Measurements from ENCODE around the gene CEACAM16.
"Not testable (repeated sequence)": the region's sequence is repeated elsewhere in the genome, so short reads cannot be mapped to it uniquely, and the experiment has no call there.

Gene CEACAM16

DNA sequence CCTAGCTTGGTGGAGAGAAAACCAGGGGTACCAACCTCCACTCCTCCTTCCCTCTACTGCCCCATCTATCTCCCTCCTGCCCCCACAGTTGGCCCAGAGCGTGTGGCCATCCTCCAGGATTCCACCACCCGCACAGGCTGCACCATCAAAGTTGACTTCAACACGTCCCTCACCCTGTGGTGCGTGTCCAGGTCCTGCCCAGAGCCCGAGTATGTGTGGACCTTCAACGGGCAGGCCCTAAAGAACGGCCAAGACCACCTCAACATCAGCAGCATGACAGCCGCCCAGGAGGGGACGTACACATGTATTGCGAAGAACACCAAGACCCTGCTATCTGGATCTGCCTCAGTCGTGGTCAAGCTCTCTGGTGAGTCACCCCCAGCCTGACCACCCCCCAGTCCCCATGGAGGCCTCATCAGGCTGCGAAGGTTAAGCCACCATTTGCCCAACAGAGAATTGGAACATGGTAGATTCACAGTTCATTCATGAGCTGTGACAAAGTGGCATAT is 6.6 kb downstream of the CEACAM16 start:
- no peak for DNase-seq

DNA sequence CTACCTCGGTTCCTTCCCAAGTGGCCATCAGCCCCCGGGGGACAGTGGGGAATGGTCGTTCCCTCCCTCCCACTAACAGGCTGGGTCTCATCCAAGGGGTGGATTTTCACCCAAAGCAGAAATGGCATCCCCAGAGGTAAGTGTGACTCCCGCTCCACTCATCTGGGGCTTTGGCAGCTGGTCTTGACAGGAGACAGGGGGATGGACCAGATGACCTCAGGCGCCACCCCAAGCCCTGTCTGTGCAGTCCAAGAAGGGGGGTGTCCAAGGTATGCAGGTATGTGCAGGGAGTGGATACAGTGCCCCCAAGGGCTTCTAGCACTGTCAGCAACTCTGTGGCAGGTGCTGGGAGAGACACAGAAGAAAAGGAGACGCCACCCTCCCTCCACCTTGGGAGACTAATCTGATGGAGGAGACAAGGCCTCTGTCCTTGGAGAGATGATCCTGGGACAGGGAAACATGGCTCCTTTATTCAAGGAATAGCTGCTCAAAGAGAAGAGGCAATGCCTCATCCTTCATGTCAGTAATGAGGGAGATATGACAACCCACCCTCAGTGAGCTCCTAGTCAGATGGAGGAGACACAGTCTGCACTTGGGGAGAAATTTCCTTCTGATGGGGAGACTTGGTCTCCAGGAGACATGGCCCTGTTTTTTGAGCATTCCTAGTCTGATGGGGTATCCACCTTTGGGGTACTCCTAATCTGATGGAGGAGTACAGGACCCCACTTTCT is 7.7 kb downstream of the CEACAM16 start:
- DNase-seq = no peak

- no peak for DNase-seq
Measured at GRCh38 chr19:44707794-44708193, 8.8 kb downstream of the CEACAM16 start.

- DNase-seq = no peak
Measured at GRCh38 chr19:44708940-44709339, 10.0 kb downstream of the CEACAM16 start.

- not testable (repeated sequence) for DNase-seq
Measured at GRCh38 chr19:44709434-44710266, 10.7 kb downstream of the CEACAM16 start.

DNA sequence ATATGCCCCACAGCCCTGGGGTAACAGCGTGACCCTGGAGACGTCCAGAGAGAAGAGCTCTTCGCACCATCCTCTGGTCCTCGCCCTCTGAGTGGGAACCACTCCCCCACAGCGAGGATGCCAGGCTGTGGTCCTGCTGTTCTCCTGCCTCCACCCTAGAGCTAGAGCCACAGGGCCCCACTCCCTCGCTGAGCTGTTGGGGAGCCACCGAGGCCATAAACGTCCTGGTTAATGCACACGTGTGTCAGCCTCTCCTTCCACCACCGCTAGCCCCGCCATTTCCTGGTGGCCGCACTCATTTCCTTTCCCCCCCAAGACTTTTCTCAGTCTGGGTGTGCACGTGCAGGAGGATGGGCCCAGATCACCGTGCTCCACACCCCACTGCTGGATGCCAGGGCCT is 11.5 kb downstream of the CEACAM16 start:
- DNase-seq = no peak

- DNase-seq = peak; percentile 2
Measured at GRCh38 chr19:44712864-44713515, 14.0 kb downstream of the CEACAM16 start.

DNA sequence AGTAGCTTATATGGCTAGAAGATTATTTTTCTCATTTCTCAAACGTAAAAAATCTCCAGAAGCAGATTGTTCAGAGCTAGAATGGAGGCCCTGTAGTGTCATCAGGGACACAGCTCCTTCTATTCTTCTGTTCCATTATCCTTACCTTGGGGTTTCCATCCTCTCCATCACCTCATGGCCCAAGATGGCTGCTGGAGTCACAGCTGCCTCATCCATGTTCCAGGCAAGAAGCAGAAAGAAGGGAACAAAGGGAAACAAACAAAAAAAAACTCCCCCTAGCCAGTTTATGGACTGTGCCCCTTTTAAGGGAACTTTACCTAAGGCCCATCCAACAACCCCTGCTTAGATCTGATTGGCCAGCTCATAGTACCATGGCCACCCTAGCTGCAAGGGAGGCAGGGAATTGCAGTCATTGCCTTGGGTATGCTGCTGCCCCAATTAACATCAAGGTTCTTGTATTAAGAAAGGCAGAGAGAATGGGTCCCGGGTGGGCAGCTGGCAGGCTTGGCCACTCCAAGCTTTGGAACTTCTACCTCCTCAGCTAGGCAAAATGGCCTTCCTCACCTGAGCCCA is 15.7 kb downstream of the CEACAM16 start:
- DNase-seq = no peak

- no peak for DNase-seq
Measured at GRCh38 chr19:44717603-44718002, 18.7 kb downstream of the CEACAM16 start.

GRCh38 chr19:44718441-44719261 is 19.7 kb downstream of the CEACAM16 start:
- no peak for DNase-seq

DNA sequence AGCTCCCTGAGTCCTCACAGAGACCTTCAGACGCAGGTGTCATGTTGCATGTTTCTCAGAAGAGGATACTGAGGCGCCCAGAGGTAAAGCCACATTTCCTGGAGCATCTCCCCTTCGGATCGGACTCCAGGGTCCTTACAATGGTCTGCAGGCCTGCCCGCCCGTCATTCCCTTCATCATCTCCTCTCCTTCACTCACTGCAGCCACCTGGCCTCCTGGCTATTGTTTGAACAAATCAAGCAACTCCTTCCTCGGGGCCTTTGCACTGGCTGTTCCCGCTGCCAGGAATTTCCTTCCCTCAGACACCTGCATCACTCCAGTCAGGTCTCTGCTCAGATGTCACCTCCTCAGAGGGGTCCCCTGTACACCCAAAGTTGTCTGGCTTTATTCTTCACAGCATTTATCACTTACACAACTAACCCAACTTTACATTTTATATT is 20.3 kb downstream of the CEACAM16 start:
- no peak for DNase-seq

- not testable (repeated sequence) for DNase-seq
Measured at GRCh38 chr19:44720396-44720795, 21.4 kb downstream of the CEACAM16 start.

DNA sequence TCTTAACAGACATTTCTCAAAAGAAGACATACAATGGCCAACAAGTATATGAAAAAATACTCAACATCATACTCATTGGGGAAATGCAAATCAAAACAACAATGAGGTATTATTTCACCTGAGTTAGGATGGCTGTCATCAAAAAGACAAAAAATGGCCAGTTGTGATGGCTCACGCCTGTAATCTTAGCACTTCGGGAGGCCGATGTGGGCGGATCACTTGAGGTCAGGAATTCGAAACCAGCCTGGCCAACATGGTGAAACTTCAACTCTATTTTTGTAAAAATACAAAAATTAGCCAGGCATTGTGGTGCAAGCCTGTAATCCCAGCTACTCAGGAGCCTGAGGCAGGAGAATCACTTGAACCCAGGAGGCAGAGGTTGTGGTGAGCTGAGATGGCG is 22.0 kb downstream of the CEACAM16 start:
- DNase-seq = no peak

GRCh38 chr19:44721369-44721768 is 22.4 kb downstream of the CEACAM16 start:
- not testable (repeated sequence) for DNase-seq

DNA sequence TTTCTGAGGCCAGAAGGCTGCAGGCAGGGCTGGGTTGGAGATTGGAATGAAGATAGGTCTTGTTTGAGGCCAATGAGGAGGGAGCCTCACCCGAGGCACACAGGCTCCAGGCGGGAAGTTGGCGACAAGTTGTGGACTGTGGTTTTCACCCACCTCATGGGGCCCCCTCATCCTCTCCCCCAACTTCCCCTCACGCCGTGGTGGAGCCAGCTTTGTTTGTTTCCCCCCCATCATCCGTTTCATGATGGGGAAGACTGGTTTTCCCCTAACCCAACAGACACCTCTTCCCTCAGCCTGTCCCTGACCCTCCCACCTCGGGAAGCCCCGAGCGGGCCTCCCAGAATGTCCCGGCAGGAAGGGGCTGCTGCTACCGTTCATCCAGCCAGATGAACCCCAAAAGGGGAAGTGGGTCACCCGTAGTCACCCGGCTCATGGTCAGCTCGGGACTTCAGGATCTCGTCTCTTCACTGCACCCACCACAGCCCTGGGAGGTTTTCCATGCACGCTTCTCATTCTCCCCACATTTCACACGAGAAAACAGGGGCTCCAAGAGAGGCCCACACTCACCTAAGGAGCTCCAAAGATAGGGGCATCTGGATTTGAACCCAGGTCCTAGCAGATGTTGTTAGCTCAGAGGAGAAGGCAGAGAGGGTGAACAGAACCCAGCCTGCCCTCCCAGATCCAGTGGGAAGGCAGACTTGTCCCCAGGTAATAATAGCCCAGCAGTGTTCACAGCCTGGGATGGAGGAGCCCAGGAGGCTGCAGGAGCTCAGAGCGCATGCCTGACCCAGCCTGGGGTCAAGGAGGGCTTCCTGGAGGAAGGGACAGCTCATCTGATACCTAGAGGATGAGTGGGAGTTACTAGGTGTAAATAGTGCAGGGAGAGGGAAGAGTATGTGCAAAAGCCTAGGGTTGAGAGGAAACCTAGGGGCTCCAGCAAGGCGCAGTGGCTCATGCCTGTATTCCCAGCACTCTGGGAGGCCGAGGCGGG is 23.5 kb downstream of the CEACAM16 start:
- DNase-seq = no peak

GRCh38 chr19:44723299-44723951 is 24.5 kb downstream of the CEACAM16 start:
- DNase-seq = no peak

GRCh38 chr19:44723952-44724319 is 25.0 kb downstream of the CEACAM16 start:
- DNase-seq = peak; percentile 53

- DNase-seq = no peak
Measured at GRCh38 chr19:44725251-44725650, 26.3 kb downstream of the CEACAM16 start.

DNA sequence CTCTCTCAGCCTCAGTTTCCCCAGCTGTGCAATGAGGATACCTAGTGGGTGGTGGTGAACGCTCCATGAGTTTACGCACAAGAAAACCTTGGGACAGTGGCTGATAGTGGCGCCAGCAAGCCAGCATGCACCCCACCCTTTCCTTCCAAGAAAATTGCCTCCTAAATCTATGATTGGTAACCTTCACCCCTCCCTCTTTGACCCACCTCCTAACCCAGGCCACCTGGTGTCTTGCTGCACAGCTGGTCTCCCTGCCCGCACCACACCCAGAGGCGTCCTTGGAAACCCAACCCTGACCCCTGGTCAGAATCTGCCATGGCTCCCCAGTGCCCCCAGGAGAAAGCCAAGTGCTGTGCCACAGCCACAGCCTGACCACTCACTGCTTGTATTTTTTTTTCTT is 26.7 kb downstream of the CEACAM16 start:
- DNase-seq = no peak

GRCh38 chr19:44726465-44726864 is 27.5 kb downstream of the CEACAM16 start:
- no peak for DNase-seq

All from NCI-H2171 treated with DMSO at 0.1 percent for 48 hours (cell line).